A673 (cell line): ENCODE results near the gene SLC25A38.

Experiments used
- CTCF ChIP-seq: fragments of 300-800, 200-600 bp; sonication (generic); conservative IDR thresholded peaks from 2 replicates; pipeline ENCODE4 v1.5.1; 2017; ENCODE audit warnings: low read depth, mild to moderate bottlenecking, antibody characterized with exemption, low read length, moderate library complexity, mixed read lengths
- EZH2 ChIP-seq: fragments of 200-600 bp; sonication (generic); IDR thresholded peaks from 2 replicates; pipeline ENCODE4 v1.6.1; 2017; ENCODE audit warnings: borderline replicate concordance, low read depth, mild to moderate bottlenecking, mixed read lengths, antibody characterized with exemption, low read length; ENCODE audit not compliant: poor library complexity, severe bottlenecking

- TF ChIP-seq CTCF: no peak
- TF ChIP-seq EZH2: no peak
Observed at GRCh38 chr3:39387411-39387975, 4.3 kb downstream of the SLC25A38 start.
